Erythroblast (primary cell): ENCODE results near the gene MS4A18.

ENCODE experiments used
- GATA1 ChIP-seq: IDR thresholded peaks from 2 replicates; pipeline ENCODE4 v1.6.1; 2011; ENCODE audit warnings: low read depth, mild to moderate bottlenecking, control low read depth, low read length, moderate library complexity
- POLR2A ChIP-seq: IDR thresholded peaks from 2 replicates; pipeline ENCODE4 v1.6.1; 2011; ENCODE audit warnings: mild to moderate bottlenecking, low read length

GRCh38 chr11:60781981-60782316 is 57.4 kb downstream of the MS4A18 start:
- TF ChIP-seq POLR2A, result no peak
- no peak for TF ChIP-seq GATA1
